Neural progenitor cell (in vitro differentiated cells): ENCODE data around the gene PPHLN1. TPM values are rescaled to one million over a fixed set of nuclear protein-coding genes. Genes with fewer than 3 reads are reported as not detected.

Source experiments
- DNase-seq: peaks from one replicate; pipeline ENCODE4 v3.0.0-alpha.2; 2016; ENCODE audit warnings: low spot score
- H2AFZ ChIP-seq: fragments of 200-600 bp; sonication (generic); replicated peaks from 2 replicates; pipeline ENCODE4 v1.6.1; 2016; ENCODE audit warnings: antibody characterized with exemption
- H3F3A ChIP-seq: fragments of 200-600 bp; sonication (generic); 2 replicates; pipeline ENCODE4 v1.6.1; 2016; ENCODE audit warnings: antibody characterized with exemption, low read depth
- H3K27ac ChIP-seq: fragments of 200-600 bp; sonication (generic); 2 replicates; pipeline ENCODE4 v1.5.1; 2016; ENCODE audit warnings: mild to moderate bottlenecking
- H3K27me3 ChIP-seq: fragments of 200-600 bp; sonication (generic); 2 replicates; pipeline ENCODE4 v1.6.1; 2016; ENCODE audit warnings: mild to moderate bottlenecking, moderate library complexity
- H3K36me3 ChIP-seq: fragments of 200-600 bp; sonication (generic); 2 replicates; pipeline ENCODE4 v1.5.1; 2016
- H3K4me1 ChIP-seq: fragments of 200-600 bp; sonication (generic); 2 replicates; pipeline ENCODE4 v1.6.1; 2016; ENCODE audit warnings: mixed run types
- H3K4me2 ChIP-seq: fragments of 200-600 bp; sonication (generic); 2 replicates; pipeline ENCODE4 v1.6.1; 2016
- H3K4me3 ChIP-seq: fragments of 200-600 bp; sonication (generic); 2 replicates; pipeline ENCODE4 v1.5.1; 2016
- H3K79me2 ChIP-seq: fragments of 200-600 bp; sonication (generic); 2 replicates; pipeline ENCODE4 v1.6.1; 2016; ENCODE audit warnings: low read depth
- H3K9ac ChIP-seq: fragments of 200-600 bp; sonication (generic); 2 replicates; pipeline ENCODE4 v1.6.1; 2016
- H3K9me3 ChIP-seq: fragments of 200-600 bp; sonication (generic); 2 replicates; pipeline ENCODE4 v1.5.1; 2016; ENCODE audit warnings: low read depth
- H4K20me1 ChIP-seq: fragments of 200-600 bp; sonication (generic); 2 replicates; pipeline ENCODE4 v1.6.1; 2016; ENCODE audit warnings: low read depth
- H3K27ac Mint-ChIP-seq: 3 replicates; pipeline ENCODE4 v1.8.0; 2021; ENCODE audit warnings: mixed read lengths
- H3K27me3 Mint-ChIP-seq: 2 replicates; pipeline ENCODE4 v1.8.0; 2022; ENCODE audit warnings: low read depth, mild to moderate bottlenecking, inconsistent platforms, moderate library complexity, mixed read lengths; ENCODE audit not compliant: insufficient read depth
- H3K36me3 Mint-ChIP-seq: 3 replicates; pipeline ENCODE4 v1.8.0; 2021; ENCODE audit warnings: mixed read lengths
- H3K4me1 Mint-ChIP-seq: 3 replicates; pipeline ENCODE4 v1.8.0; 2021; ENCODE audit warnings: mixed read lengths
- H3K4me3 Mint-ChIP-seq: 3 replicates; pipeline ENCODE4 v1.8.0; 2021; ENCODE audit warnings: mild to moderate bottlenecking, moderate library complexity, mixed read lengths
- H3K9me3 Mint-ChIP-seq: 3 replicates; pipeline ENCODE4 v1.8.0; 2020; ENCODE audit warnings: mixed read lengths
- CTCF ChIP-seq: fragments of 200-600 bp; sonication (generic); IDR thresholded peaks from 2 replicates; pipeline ENCODE4 v1.5.1; 2017; ENCODE audit warnings: antibody characterized with exemption, mild to moderate bottlenecking
- EZH2 ChIP-seq: fragments of 200-600 bp; sonication (generic); IDR thresholded peaks from 2 replicates; pipeline ENCODE4 v1.6.1; 2017; ENCODE audit warnings: antibody characterized with exemption, mild to moderate bottlenecking, moderate library complexity
- EZH2phosphoT487 ChIP-seq: fragments of 200-600 bp; sonication (generic); IDR thresholded peaks from 2 replicates; pipeline ENCODE4 v1.6.1; 2017; ENCODE audit warnings: antibody characterized with exemption
- total RNA-seq: library from RNA; depleted of rRNA; stranded (reverse); fragments of >200 nt; gene quantifications from 2 replicates; pipeline ENCODE4 v1.2.3, GENCODE V29; 2015; ENCODE audit warnings: low replicate concordance

The PPHLN1 gene
- total RNA-seq, 1 donor from 2014 or later, result 95.5 TPM

- Histone ChIP-seq H3K4me2 (no peak overlapping the region), H3K79me2 (no peaks in the 10 kb centered on the region), H3K4me3 (no peak overlapping the region), H3K4me1 (no peaks in the 10 kb centered on the region), H3K36me3 (peaks cover 16% of the 10 kb centered on the region), H3K9ac (no peak overlapping the region), H2AFZ (no peak overlapping the region), H3K9me3 (no peaks in the 10 kb centered on the region), H3K27me3 (no peaks in the 10 kb centered on the region), H3K27ac (no peak overlapping the region), H4K20me1 (no peaks in the 10 kb centered on the region), H3F3A (no peaks in the 10 kb centered on the region)
- DNase-seq, result no peak
- no peaks in the 10 kb centered on the region for H3K9me3 Mint-ChIP-seq
- H3K4me1 Mint-ChIP-seq, result no peaks in the 10 kb centered on the region
- H3K27ac Mint-ChIP-seq, result no peak overlapping the region
- TF ChIP-seq CTCF (no peak), EZH2 (no peak), EZH2phosphoT487 (no peak)
- no peak overlapping the region for H3K4me3 Mint-ChIP-seq
- H3K27me3 Mint-ChIP-seq, result no peaks in the 10 kb centered on the region
- H3K36me3 Mint-ChIP-seq, result peaks cover 22% of the 10 kb centered on the region
Observed at GRCh38 chr12:42402821-42403411, 76.9 kb downstream of the PPHLN1 start.

- H3K4me3 ChIP-seq, result no peak overlapping the region
- H3K9me3 ChIP-seq, result no peaks in the 10 kb centered on the region
- no peak for DNase-seq
- Mint-ChIP-seq H3K4me1 (no peaks in the 10 kb centered on the region), H3K27ac (no peak overlapping the region), H3K9me3 (no peaks in the 10 kb centered on the region), H3K36me3 (peaks cover 8% of the 10 kb centered on the region), H3K27me3 (no peaks in the 10 kb centered on the region), H3K4me3 (no peak overlapping the region)
- no peaks in the 10 kb centered on the region for H3K4me1 ChIP-seq
- no peaks in the 10 kb centered on the region for H3K27me3 ChIP-seq
- no peaks in the 10 kb centered on the region for H3K79me2 ChIP-seq
- no peak overlapping the region for H3K27ac ChIP-seq
- no peaks in the 10 kb centered on the region for H4K20me1 ChIP-seq
- no peak overlapping the region for H2AFZ ChIP-seq
- H3K36me3 ChIP-seq, result no peaks in the 10 kb centered on the region
- TF ChIP-seq CTCF (no peak), EZH2phosphoT487 (no peak), EZH2 (no peak)
- H3F3A ChIP-seq, result no peaks in the 10 kb centered on the region
- H3K9ac ChIP-seq, result no peak overlapping the region
- H3K4me2 ChIP-seq, result no peak overlapping the region
Observed at GRCh38 chr12:42407306-42407705, 81.3 kb downstream of the PPHLN1 start.

GRCh38 chr12:42409471-42409870 lies 83.5 kb downstream of the PPHLN1 start:
- Histone ChIP-seq H3K27me3 (no peaks in the 10 kb centered on the region), H3K79me2 (no peaks in the 10 kb centered on the region), H3K4me2 (no peak overlapping the region), H3K4me1 (no peaks in the 10 kb centered on the region), H3K27ac (no peak overlapping the region), H3K9ac (no peak overlapping the region), H4K20me1 (no peaks in the 10 kb centered on the region), H3K9me3 (no peaks in the 10 kb centered on the region), H3K4me3 (no peak overlapping the region), H3F3A (no peaks in the 10 kb centered on the region), H2AFZ (no peak overlapping the region), H3K36me3 (no peaks in the 10 kb centered on the region)
- Mint-ChIP-seq H3K4me3 (no peak overlapping the region), H3K27ac (no peak overlapping the region), H3K27me3 (no peaks in the 10 kb centered on the region), H3K4me1 (no peaks in the 10 kb centered on the region), H3K36me3 (peaks cover 10% of the 10 kb centered on the region), H3K9me3 (no peaks in the 10 kb centered on the region)
- DNase-seq, result no peak
- TF ChIP-seq CTCF (no peak), EZH2phosphoT487 (no peak), EZH2 (no peak)
